HepG2 (cell line): ENCODE data around the gene USP32. TPM values are rescaled to one million over a fixed set of nuclear protein-coding genes. Genes with fewer than 3 reads are reported as not detected.
A peak's percentile ranks its signal among the peaks of the same experiment; 100 is the strongest.

Experiments used
- AKAP8 ChIP-seq: sonication (generic); formaldehyde crosslinking; IDR thresholded peaks from 2 replicates; pipeline ENCODE4 v1.5.1; 2020; ENCODE audit warnings: mild to moderate bottlenecking, missing genetic modification reagents
- EZH2 ChIP-seq: conservative IDR thresholded peaks from 2 replicates; pipeline ENCODE4 v1.6.1; 2012; ENCODE audit warnings: mild to moderate bottlenecking, low read depth, low read length, moderate library complexity
- HNRNPLL ChIP-seq: fragments of 200-400 bp; formaldehyde crosslinking; IDR thresholded peaks from 2 replicates; pipeline ENCODE4 v1.6.1; 2017; ENCODE audit warnings: mild to moderate bottlenecking, low read depth, low read length; ENCODE audit not compliant: poor library complexity, severe bottlenecking
- KDM5B ChIP-seq: sonication (generic); formaldehyde crosslinking; IDR thresholded peaks from 2 replicates; pipeline ENCODE4 v1.4.0; 2020; ENCODE audit warnings: missing genetic modification reagents, mild to moderate bottlenecking, borderline replicate concordance
- RAD21 ChIP-seq: fragments of 450-650 bp; formaldehyde crosslinking; IDR thresholded peaks from 2 replicates; pipeline ENCODE4 v1.5.0; 2020; ENCODE audit warnings: mild to moderate bottlenecking
- REPIN1 ChIP-seq: sonication (generic); formaldehyde crosslinking; IDR thresholded peaks from 2 replicates; pipeline ENCODE4 v1.8.0; 2022; ENCODE audit warnings: missing genetic modification reagents, low read depth, mild to moderate bottlenecking, borderline replicate concordance
- SMC3 ChIP-seq: IDR thresholded peaks from 2 replicates; pipeline ENCODE4 v1.6.1; 2011; ENCODE audit warnings: low read length, improper control_type of control experiment
- TBL1XR1 ChIP-seq: fragments of 150-350 bp; IDR thresholded peaks from 2 replicates; pipeline ENCODE4 v1.6.1; 2014; ENCODE audit warnings: borderline replicate concordance, low read length; ENCODE audit not compliant: partially characterized antibody
- ZNF205 ChIP-seq: IDR thresholded peaks from 2 replicates; pipeline ENCODE4 v1.6.1; 2018; ENCODE audit warnings: missing biosample characterization, missing genetic modification reagents
- ZNF235 ChIP-seq: sonication (generic); formaldehyde crosslinking; IDR thresholded peaks from 2 replicates; pipeline ENCODE4 v1.8.1; 2023; ENCODE audit warnings: mild to moderate bottlenecking, missing genetic modification reagents, borderline replicate concordance
- ZNF552 ChIP-seq: sonication (generic); formaldehyde crosslinking; IDR thresholded peaks from 2 replicates; pipeline ENCODE4 v1.9.0; 2022; ENCODE audit warnings: missing genetic modification reagents, mild to moderate bottlenecking, borderline replicate concordance
- ZNF766 ChIP-seq: sonication (generic); formaldehyde crosslinking; IDR thresholded peaks from 2 replicates; pipeline ENCODE4 v1.5.0; 2020; ENCODE audit warnings: missing genetic modification reagents, borderline replicate concordance
- polyA plus RNA-seq, 8 experiments: library from polyadenylated mRNA; depleted of rRNA in 3 of 8; stranded (reverse) in 7 of 8; unstranded in 1 of 8; fragments of >200 nt; fragmentation: Illumina TruSeq in 4 of 8; extraction: Trizol in 4 of 8; gene quantifications; 2 replicates each; pipeline versions ENCODE4 v1.2.1 to v1.2.3, GENCODE V29; 2011 to 2016; ENCODE audit warnings: low read depth in 4 of 8, missing spikeins in 1 of 8, mixed read lengths in 1 of 8; ENCODE audit not compliant: insufficient read depth in 1 of 8
- total RNA-seq, 5 experiments: library from RNA; depleted of rRNA; stranded (reverse); fragments of >200 nt; fragmentation: Illumina TruSeq; extraction: Trizol; gene quantifications; 2 replicates each; pipeline ENCODE4 v1.2.3, GENCODE V29; 2016; ENCODE audit warnings: low read depth in 1 of 5
- TF ChIP-seq, protein P1 (sequence below): sonication (generic); formaldehyde crosslinking; IDR thresholded peaks from 2 replicates; pipeline ENCODE4 v1.4.0; 2020; ENCODE audit warnings: missing genetic modification reagents, borderline replicate concordance
- TF ChIP-seq, protein P2 (sequence below): sonication (generic); formaldehyde crosslinking; IDR thresholded peaks from 2 replicates; pipeline ENCODE4 v1.5.1; 2020; ENCODE audit warnings: missing genetic modification reagents, mild to moderate bottlenecking, borderline replicate concordance
- TF ChIP-seq, protein P3 (sequence below): sonication (generic); formaldehyde crosslinking; IDR thresholded peaks from 2 replicates; pipeline ENCODE4 v1.5.0; 2020; ENCODE audit warnings: mild to moderate bottlenecking, low read depth, missing genetic modification reagents, borderline replicate concordance
- TF ChIP-seq, protein P4 (sequence below): sonication (generic); formaldehyde crosslinking; IDR thresholded peaks from 2 replicates; pipeline ENCODE4 v1.4.0; 2020; ENCODE audit warnings: missing genetic modification reagents
- TF ChIP-seq, protein P5 (sequence below): sonication (generic); formaldehyde crosslinking; IDR thresholded peaks from 2 replicates; pipeline ENCODE4 v1.4.0; 2020; ENCODE audit warnings: missing genetic modification reagents
- TF ChIP-seq, protein P6 (sequence below): sonication (generic); formaldehyde crosslinking; IDR thresholded peaks from 2 replicates; pipeline ENCODE4 v1.9.0; 2021; ENCODE audit warnings: missing genetic modification reagents, borderline replicate concordance

USP32 gene
- total and polyA plus RNA-seq, 2 of the 13 experiments (the other 11 are each of a cell fraction or from before 2014, with no cell fraction given) = 24.9 to 39.9 TPM

DNA sequence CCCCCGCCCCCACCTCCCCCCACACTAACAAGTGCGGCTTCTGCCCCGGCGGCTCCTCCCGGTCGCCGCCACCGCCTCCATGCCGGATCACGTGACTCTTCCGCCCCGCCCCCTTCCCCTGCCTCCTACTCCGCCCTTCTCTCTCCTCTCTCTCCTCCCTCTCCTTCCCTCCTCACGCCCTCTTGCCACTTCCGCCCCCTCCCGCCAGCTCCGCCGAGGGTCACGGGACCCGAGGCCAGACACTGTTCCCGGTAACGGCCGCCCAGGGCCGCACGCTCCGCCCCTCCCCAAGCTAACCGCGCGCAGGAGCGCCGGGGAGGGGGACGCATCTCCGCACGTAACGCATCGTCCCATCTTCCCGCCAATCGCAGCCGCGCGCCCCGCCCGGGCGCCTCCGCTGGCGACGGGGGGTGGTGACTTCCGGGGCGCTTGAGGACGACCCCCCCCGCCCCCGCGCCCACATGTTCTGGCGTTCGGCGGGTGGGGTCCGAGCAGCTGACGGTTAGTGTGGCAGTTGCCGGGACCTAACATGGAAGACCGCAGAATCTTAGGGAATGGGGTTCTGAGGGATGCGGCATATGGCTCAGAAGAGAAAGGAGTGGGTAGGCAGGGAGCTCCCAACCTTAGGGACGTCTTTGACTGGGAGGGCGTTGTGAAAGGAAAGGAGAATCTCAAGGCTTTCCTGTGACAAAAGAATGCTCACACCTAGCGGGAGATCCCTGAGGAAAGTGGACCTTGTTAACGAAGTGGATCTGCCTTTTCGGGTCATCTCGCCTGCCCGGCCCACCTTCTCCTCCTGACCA is at the start of gene USP32 (continued):
- TF ChIP-seq, protein P1, sequence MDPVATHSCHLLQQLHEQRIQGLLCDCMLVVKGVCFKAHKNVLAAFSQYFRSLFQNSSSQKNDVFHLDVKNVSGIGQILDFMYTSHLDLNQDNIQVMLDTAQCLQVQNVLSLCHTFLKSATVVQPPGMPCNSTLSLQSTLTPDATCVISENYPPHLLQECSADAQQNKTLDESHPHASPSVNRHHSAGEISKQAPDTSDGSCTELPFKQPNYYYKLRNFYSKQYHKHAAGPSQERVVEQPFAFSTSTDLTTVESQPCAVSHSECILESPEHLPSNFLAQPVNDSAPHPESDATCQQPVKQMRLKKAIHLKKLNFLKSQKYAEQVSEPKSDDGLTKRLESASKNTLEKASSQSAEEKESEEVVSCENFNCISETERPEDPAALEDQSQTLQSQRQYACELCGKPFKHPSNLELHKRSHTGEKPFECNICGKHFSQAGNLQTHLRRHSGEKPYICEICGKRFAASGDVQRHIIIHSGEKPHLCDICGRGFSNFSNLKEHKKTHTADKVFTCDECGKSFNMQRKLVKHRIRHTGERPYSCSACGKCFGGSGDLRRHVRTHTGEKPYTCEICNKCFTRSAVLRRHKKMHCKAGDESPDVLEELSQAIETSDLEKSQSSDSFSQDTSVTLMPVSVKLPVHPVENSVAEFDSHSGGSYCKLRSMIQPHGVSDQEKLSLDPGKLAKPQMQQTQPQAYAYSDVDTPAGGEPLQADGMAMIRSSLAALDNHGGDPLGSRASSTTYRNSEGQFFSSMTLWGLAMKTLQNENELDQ (CRISPR knock-in tag) = no peak
- TF ChIP-seq RAD21 (CRISPR knock-in tag) (peak; percentile 63; the same call in 1 of the 2 replicates), SMC3 (no peak), ZNF205 (CRISPR knock-in tag) (no peak; the same call in 1 of the 2 replicates), REPIN1 (CRISPR knock-in tag) (peak; percentile 98), ZNF552 (no peak), ZNF235 (CRISPR knock-in tag) (no peak; the same call in 1 of the 2 replicates), KDM5B (peak; percentile 58; the same call in 1 of the 2 replicates), TBL1XR1 (peak; percentile 43), ZNF766 (CRISPR knock-in tag) (no peak; the same call in 1 of the 2 replicates), HNRNPLL (peak; percentile 99), EZH2 (no peak), AKAP8 (CRISPR knock-in tag) (peak; percentile 95; the same call in 1 of the 2 replicates)
- TF ChIP-seq, protein P2, sequence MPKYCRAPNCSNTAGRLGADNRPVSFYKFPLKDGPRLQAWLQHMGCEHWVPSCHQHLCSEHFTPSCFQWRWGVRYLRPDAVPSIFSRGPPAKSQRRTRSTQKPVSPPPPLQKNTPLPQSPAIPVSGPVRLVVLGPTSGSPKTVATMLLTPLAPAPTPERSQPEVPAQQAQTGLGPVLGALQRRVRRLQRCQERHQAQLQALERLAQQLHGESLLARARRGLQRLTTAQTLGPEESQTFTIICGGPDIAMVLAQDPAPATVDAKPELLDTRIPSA = no peak; the same call in 1 of the 2 replicates
- TF ChIP-seq, protein P3, sequence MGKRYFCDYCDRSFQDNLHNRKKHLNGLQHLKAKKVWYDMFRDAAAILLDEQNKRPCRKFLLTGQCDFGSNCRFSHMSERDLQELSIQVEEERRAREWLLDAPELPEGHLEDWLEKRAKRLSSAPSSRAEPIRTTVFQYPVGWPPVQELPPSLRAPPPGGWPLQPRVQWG (CRISPR knock-in tag) = no peak
- TF ChIP-seq, protein P4, sequence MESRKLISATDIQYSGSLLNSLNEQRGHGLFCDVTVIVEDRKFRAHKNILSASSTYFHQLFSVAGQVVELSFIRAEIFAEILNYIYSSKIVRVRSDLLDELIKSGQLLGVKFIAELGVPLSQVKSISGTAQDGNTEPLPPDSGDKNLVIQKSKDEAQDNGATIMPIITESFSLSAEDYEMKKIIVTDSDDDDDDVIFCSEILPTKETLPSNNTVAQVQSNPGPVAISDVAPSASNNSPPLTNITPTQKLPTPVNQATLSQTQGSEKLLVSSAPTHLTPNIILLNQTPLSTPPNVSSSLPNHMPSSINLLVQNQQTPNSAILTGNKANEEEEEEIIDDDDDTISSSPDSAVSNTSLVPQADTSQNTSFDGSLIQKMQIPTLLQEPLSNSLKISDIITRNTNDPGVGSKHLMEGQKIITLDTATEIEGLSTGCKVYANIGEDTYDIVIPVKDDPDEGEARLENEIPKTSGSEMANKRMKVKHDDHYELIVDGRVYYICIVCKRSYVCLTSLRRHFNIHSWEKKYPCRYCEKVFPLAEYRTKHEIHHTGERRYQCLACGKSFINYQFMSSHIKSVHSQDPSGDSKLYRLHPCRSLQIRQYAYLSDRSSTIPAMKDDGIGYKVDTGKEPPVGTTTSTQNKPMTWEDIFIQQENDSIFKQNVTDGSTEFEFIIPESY (CRISPR knock-in tag) = no peak; the same call in 1 of the 2 replicates
- TF ChIP-seq, protein P5, sequence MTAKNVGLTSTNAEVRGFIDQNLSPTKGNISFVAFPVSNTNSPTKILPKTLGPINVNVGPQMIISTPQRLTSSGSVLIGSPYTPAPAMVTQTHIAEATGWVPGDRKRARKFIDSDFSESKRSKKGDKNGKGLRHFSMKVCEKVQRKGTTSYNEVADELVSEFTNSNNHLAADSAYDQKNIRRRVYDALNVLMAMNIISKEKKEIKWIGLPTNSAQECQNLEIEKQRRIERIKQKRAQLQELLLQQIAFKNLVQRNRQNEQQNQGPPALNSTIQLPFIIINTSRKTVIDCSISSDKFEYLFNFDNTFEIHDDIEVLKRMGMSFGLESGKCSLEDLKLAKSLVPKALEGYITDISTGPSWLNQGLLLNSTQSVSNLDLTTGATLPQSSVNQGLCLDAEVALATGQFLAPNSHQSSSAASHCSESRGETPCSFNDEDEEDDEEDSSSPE = peak; percentile 97
- TF ChIP-seq, protein P6, sequence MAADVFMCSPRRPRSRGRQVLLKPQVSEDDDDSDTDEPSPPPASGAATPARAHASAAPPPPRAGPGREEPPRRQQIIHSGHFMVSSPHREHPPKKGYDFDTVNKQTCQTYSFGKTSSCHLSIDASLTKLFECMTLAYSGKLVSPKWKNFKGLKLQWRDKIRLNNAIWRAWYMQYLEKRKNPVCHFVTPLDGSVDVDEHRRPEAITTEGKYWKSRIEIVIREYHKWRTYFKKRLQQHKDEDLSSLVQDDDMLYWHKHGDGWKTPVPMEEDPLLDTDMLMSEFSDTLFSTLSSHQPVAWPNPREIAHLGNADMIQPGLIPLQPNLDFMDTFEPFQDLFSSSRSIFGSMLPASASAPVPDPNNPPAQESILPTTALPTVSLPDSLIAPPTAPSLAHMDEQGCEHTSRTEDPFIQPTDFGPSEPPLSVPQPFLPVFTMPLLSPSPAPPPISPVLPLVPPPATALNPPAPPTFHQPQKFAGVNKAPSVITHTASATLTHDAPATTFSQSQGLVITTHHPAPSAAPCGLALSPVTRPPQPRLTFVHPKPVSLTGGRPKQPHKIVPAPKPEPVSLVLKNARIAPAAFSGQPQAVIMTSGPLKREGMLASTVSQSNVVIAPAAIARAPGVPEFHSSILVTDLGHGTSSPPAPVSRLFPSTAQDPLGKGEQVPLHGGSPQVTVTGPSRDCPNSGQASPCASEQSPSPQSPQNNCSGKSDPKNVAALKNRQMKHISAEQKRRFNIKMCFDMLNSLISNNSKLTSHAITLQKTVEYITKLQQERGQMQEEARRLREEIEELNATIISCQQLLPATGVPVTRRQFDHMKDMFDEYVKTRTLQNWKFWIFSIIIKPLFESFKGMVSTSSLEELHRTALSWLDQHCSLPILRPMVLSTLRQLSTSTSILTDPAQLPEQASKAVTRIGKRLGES (CRISPR knock-in tag) = no peak
